Sigmoid colon (tissue), 3 donors: ENCODE data around the gene COP1.

Source experiments
- POLR2A ChIP-seq, 2 donors: fragments of 450-650 bp; IDR thresholded peaks; one replicate each; pipeline ENCODE4 v1.6.1; 2016; ENCODE audit warnings: antibody characterized with exemption in 2 of 2, mild to moderate bottlenecking in 2 of 2, moderate library complexity in 2 of 2
- TF ChIP-seq, protein P1 (sequence below), 4 experiments: fragments of 450-650 bp in 3 of 4; fragments of 200-600 bp in 1 of 4; IDR thresholded peaks; one replicate each; pipeline ENCODE4 v1.5.1; 2016 to 2019; ENCODE audit warnings: antibody characterized with exemption in 4 of 4, mild to moderate bottlenecking in 3 of 4, moderate library complexity in 2 of 4

GRCh38 chr1:176142973-176143372 is 64.1 kb downstream of the COP1 start:
- TF ChIP-seq, protein P1, sequence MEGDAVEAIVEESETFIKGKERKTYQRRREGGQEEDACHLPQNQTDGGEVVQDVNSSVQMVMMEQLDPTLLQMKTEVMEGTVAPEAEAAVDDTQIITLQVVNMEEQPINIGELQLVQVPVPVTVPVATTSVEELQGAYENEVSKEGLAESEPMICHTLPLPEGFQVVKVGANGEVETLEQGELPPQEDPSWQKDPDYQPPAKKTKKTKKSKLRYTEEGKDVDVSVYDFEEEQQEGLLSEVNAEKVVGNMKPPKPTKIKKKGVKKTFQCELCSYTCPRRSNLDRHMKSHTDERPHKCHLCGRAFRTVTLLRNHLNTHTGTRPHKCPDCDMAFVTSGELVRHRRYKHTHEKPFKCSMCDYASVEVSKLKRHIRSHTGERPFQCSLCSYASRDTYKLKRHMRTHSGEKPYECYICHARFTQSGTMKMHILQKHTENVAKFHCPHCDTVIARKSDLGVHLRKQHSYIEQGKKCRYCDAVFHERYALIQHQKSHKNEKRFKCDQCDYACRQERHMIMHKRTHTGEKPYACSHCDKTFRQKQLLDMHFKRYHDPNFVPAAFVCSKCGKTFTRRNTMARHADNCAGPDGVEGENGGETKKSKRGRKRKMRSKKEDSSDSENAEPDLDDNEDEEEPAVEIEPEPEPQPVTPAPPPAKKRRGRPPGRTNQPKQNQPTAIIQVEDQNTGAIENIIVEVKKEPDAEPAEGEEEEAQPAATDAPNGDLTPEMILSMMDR (IDR thresholded peaks at IDR 0.05): no peak
- no peak for TF ChIP-seq POLR2A (IDR thresholded peaks at IDR 0.05)
